ENCODE results near the gene OPN1LW.

DNA sequence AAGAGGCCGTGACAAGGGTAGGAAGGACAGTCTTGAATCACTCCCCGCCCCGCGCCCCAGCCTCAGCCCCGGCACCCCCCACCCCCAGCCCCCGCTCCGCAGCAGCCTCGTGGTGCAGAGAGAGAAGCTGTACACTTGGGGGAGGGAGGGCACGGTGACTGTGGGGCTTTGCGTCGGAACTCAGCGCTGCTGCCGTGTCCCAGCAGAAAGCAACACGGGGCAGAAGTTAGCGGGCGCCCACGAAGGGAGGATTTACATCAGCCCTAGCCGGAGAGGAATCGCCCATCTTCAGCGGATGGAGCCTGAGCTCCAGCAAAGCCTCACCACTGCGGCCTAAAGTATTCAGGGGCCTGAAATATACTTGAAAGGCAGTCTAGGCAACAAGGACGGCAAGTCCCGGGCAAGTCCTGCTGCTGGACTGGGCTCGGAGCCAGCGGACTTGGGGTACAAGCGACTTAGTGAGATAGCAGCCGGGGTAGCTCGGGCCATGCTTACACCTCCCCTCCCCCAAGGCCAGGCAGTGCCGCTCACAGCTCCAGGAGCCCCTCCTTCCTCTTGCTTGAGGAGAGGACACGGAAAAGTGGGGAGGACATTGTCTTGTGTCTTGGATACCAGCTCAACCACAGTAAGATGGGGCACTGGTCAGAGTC, 18.5 kb upstream of the OPN1LW start:
- TF ChIP-seq, protein P1, sequence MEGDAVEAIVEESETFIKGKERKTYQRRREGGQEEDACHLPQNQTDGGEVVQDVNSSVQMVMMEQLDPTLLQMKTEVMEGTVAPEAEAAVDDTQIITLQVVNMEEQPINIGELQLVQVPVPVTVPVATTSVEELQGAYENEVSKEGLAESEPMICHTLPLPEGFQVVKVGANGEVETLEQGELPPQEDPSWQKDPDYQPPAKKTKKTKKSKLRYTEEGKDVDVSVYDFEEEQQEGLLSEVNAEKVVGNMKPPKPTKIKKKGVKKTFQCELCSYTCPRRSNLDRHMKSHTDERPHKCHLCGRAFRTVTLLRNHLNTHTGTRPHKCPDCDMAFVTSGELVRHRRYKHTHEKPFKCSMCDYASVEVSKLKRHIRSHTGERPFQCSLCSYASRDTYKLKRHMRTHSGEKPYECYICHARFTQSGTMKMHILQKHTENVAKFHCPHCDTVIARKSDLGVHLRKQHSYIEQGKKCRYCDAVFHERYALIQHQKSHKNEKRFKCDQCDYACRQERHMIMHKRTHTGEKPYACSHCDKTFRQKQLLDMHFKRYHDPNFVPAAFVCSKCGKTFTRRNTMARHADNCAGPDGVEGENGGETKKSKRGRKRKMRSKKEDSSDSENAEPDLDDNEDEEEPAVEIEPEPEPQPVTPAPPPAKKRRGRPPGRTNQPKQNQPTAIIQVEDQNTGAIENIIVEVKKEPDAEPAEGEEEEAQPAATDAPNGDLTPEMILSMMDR (IDR thresholded peaks at IDR 0.05 in 2 of 3, conservative IDR thresholded peaks at IDR 0.05 in 1 of 3; ENCODE audit: borderline replicate concordance in 1 of 3, insufficient read depth in 1 of 3, low read depth in 2 of 3, low read length in 2 of 3): no peak
- TF ChIP-seq ZNF274 (IDR thresholded peaks at IDR 0.05; ENCODE audit: low read depth, low read length) (no peak), EZH2 (IDR thresholded peaks at IDR 0.05) (no peak), POLR2A (IDR thresholded peaks at IDR 0.05; ENCODE audit: borderline replicate concordance, extremely low read depth, insufficient read depth, insufficient read length) (no peak), SP1 (IDR thresholded peaks at IDR 0.05; ENCODE audit: low read depth) (no peak), RAD21 (IDR thresholded peaks at IDR 0.05; ENCODE audit: low read depth) (no peak), POLR2AphosphoS5 (IDR thresholded peaks at IDR 0.05; ENCODE audit: low read depth, low read length) (no peak), SIN3A (IDR thresholded peaks at IDR 0.05; ENCODE audit: low read depth) (no peak)
- TF ChIP-seq, protein P2, sequence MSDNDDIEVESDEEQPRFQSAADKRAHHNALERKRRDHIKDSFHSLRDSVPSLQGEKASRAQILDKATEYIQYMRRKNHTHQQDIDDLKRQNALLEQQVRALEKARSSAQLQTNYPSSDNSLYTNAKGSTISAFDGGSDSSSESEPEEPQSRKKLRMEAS (IDR thresholded peaks at IDR 0.05): no peak
- TF ChIP-seq, protein P3, sequence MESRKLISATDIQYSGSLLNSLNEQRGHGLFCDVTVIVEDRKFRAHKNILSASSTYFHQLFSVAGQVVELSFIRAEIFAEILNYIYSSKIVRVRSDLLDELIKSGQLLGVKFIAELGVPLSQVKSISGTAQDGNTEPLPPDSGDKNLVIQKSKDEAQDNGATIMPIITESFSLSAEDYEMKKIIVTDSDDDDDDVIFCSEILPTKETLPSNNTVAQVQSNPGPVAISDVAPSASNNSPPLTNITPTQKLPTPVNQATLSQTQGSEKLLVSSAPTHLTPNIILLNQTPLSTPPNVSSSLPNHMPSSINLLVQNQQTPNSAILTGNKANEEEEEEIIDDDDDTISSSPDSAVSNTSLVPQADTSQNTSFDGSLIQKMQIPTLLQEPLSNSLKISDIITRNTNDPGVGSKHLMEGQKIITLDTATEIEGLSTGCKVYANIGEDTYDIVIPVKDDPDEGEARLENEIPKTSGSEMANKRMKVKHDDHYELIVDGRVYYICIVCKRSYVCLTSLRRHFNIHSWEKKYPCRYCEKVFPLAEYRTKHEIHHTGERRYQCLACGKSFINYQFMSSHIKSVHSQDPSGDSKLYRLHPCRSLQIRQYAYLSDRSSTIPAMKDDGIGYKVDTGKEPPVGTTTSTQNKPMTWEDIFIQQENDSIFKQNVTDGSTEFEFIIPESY (IDR thresholded peaks at IDR 0.05; ENCODE audit: extremely low read depth, insufficient replicate concordance, low read length): no peak
